Neural cell (in vitro differentiated cells): ENCODE data around the gene APOBR.
"Not testable (repeated sequence)": the region's sequence is repeated elsewhere in the genome, so short reads cannot be mapped to it uniquely, and the experiment has no call there.

Source experiments
- EP300 ChIP-seq: fragments of 450-650 bp; conservative IDR thresholded peaks from 2 replicates; pipeline ENCODE4 v1.6.1; 2014; ENCODE audit warnings: antibody characterized with exemption, mild to moderate bottlenecking, moderate library complexity; ENCODE audit not compliant: poor library complexity, severe bottlenecking
- EZH2 ChIP-seq: fragments of 200-600, 300-800 bp; shearing (Covaris generic), sonication (generic); IDR thresholded peaks from 2 replicates; pipeline ENCODE4 v1.6.1; 2014; ENCODE audit warnings: antibody characterized with exemption, low read length, borderline replicate concordance, mild to moderate bottlenecking; ENCODE audit not compliant: insufficient read depth, poor library complexity, severe bottlenecking
- POLR2AphosphoS5 ChIP-seq: IDR thresholded peaks from 2 replicates; pipeline ENCODE4 v1.6.1; 2012
- RAD21 ChIP-seq: fragments of 450-650 bp; conservative IDR thresholded peaks from 2 replicates; pipeline ENCODE4 v1.6.1; 2014; ENCODE audit warnings: antibody characterized with exemption, mild to moderate bottlenecking, moderate library complexity
- SMC3 ChIP-seq: fragments of 450-650 bp; conservative IDR thresholded peaks from 2 replicates; pipeline ENCODE4 v1.6.1; 2014; ENCODE audit warnings: antibody characterized with exemption, mild to moderate bottlenecking, moderate library complexity; ENCODE audit not compliant: poor library complexity
- TAF1 ChIP-seq: IDR thresholded peaks from 2 replicates; pipeline ENCODE4 v1.6.1; 2012; ENCODE audit warnings: low read depth
- TF ChIP-seq, protein P1 (sequence below): fragments of 450-650 bp; IDR thresholded peaks from 2 replicates; pipeline ENCODE4 v1.5.1; 2014; ENCODE audit warnings: antibody characterized with exemption, mild to moderate bottlenecking, moderate library complexity; ENCODE audit not compliant: poor library complexity, severe bottlenecking
- TF ChIP-seq, protein P2 (sequence below): IDR thresholded peaks from 2 replicates; pipeline ENCODE4 v1.6.1; 2012; ENCODE audit warnings: borderline replicate concordance

DNA sequence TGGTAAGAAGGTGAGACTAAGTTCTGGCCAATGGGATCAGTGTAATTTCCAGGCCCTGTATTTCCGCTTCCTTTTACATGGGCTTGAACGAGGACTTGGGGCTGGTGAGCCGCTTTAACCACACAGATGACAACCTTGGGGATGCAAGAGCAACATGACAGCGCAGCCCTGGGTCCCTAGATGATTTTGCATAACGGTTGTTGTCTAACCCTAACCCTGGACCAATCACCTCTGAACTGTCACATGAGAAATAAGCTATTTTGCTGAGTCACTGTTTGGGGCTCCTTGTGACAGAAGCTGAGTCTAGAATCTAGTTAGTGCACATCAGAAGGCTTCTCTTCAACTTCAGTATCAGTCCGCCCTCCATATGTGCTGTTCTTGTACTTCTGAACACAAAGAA, 47.4 kb upstream of the APOBR start:
- TF ChIP-seq, protein P1, sequence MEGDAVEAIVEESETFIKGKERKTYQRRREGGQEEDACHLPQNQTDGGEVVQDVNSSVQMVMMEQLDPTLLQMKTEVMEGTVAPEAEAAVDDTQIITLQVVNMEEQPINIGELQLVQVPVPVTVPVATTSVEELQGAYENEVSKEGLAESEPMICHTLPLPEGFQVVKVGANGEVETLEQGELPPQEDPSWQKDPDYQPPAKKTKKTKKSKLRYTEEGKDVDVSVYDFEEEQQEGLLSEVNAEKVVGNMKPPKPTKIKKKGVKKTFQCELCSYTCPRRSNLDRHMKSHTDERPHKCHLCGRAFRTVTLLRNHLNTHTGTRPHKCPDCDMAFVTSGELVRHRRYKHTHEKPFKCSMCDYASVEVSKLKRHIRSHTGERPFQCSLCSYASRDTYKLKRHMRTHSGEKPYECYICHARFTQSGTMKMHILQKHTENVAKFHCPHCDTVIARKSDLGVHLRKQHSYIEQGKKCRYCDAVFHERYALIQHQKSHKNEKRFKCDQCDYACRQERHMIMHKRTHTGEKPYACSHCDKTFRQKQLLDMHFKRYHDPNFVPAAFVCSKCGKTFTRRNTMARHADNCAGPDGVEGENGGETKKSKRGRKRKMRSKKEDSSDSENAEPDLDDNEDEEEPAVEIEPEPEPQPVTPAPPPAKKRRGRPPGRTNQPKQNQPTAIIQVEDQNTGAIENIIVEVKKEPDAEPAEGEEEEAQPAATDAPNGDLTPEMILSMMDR: not testable (repeated sequence)
- TF ChIP-seq EP300, EZH2, RAD21, SMC3, POLR2AphosphoS5, TAF1: not testable (repeated sequence)
- TF ChIP-seq, protein P2, sequence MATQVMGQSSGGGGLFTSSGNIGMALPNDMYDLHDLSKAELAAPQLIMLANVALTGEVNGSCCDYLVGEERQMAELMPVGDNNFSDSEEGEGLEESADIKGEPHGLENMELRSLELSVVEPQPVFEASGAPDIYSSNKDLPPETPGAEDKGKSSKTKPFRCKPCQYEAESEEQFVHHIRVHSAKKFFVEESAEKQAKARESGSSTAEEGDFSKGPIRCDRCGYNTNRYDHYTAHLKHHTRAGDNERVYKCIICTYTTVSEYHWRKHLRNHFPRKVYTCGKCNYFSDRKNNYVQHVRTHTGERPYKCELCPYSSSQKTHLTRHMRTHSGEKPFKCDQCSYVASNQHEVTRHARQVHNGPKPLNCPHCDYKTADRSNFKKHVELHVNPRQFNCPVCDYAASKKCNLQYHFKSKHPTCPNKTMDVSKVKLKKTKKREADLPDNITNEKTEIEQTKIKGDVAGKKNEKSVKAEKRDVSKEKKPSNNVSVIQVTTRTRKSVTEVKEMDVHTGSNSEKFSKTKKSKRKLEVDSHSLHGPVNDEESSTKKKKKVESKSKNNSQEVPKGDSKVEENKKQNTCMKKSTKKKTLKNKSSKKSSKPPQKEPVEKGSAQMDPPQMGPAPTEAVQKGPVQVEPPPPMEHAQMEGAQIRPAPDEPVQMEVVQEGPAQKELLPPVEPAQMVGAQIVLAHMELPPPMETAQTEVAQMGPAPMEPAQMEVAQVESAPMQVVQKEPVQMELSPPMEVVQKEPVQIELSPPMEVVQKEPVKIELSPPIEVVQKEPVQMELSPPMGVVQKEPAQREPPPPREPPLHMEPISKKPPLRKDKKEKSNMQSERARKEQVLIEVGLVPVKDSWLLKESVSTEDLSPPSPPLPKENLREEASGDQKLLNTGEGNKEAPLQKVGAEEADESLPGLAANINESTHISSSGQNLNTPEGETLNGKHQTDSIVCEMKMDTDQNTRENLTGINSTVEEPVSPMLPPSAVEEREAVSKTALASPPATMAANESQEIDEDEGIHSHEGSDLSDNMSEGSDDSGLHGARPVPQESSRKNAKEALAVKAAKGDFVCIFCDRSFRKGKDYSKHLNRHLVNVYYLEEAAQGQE: not testable (repeated sequence)
